Skin of body (tissue), 3 donors: ENCODE results near the gene SMIM24. TPM values are rescaled to one million over a fixed set of nuclear protein-coding genes. Genes with fewer than 3 reads are reported as not detected.
"Not testable (repeated sequence)": the region's sequence is repeated elsewhere in the genome, so short reads cannot be mapped to it uniquely, and the experiment has no call there.

Source experiments
- DNase-seq: peaks from one replicate; lab custom pipeline; 2025; lab: John Stamatoyannopoulos, UW
- small RNA-seq: library from RNA; depleted of rRNA; stranded (forward); fragments of <200 nt; gene quantifications from one replicate; pipeline ENCODE3, GENCODE V24; 2014; ENCODE audit warnings: low replicate concordance
- total RNA-seq: library from RNA; depleted of rRNA; stranded (reverse); fragments of >200 nt; gene quantifications from one replicate; pipeline ENCODE4 v1.2.3, GENCODE V29; 2014

Gene SMIM24
- total RNA-seq, 1 donor from 2014 or later, result not detected

- DNase-seq, result peak; percentile 93
Observed at GRCh38 chr19:3434630-3435553, 45.4 kb downstream of the SMIM24 start.

- DNase-seq, result no peak
Observed at GRCh38 chr19:3433805-3434540, 46.4 kb downstream of the SMIM24 start.

- no peak for DNase-seq
Observed at GRCh38 chr19:3433313-3433712, 47.0 kb downstream of the SMIM24 start.

GRCh38 chr19:3431760-3432397 is 48.4 kb downstream of the SMIM24 start:
- no peak for DNase-seq

GRCh38 chr19:3430366-3430680 is 50.0 kb downstream of the SMIM24 start:
- not testable (repeated sequence) for DNase-seq

- no peak for DNase-seq
Observed at GRCh38 chr19:3426433-3426832, 53.9 kb downstream of the SMIM24 start.

Small RNA genes lying within 50 kb of the gene (small RNA-seq; reads per million reads assigned to genes)
- not detected for gene RF00212

Other genes starting within 250 kb of the SMIM24 start
- 27.6 TPM for gene NFIC, start 113.9 kb downstream of the SMIM24 start, total RNA-seq
- gene SMIM44, start 2.9 kb upstream of the SMIM24 start, total RNA-seq, result not detected
- gene DOHH, start 20.1 kb upstream of the SMIM24 start, total RNA-seq, result 6.7 TPM
- 22.7 TPM for gene FZR1, start 25.8 kb upstream of the SMIM24 start, total RNA-seq
- not detected for gene TEKTIP1, start 58.6 kb upstream of the SMIM24 start, total RNA-seq
- gene MFSD12, start 77.1 kb upstream of the SMIM24 start, total RNA-seq, result 23.6 TPM
- 44.1 TPM for gene HMG20B, start 92.4 kb upstream of the SMIM24 start, total RNA-seq
- gene GIPC3, start 105.0 kb upstream of the SMIM24 start, total RNA-seq, result 0.20 TPM
- 1.2 TPM for gene TBXA2R, start 126.3 kb upstream of the SMIM24 start, total RNA-seq
- gene CACTIN, start 146.3 kb upstream of the SMIM24 start, total RNA-seq, result 12.8 TPM
- gene PIP5K1C, start 219.9 kb upstream of the SMIM24 start, total RNA-seq, result 8.9 TPM
- 1.2 TPM for gene TJP3, start 227.9 kb upstream of the SMIM24 start, total RNA-seq